Right lung (tissue), 10 donors: ENCODE data around the gene TGFBR3L. TPM values are rescaled to one million over a fixed set of nuclear protein-coding genes. Genes with fewer than 3 reads are reported as not detected.

Experiments used
- DNase-seq, 2 donors: peaks; one replicate each; pipeline ENCODE4 v3.0.0-alpha.2; 2013
- long read RNA-seq, 8 donors: transcript quantifications; one replicate each; lab custom pipeline, GENCODE V29; 2026
- polyA plus RNA-seq, 5 donors: library from polyadenylated mRNA; unstranded; fragments of 120-200 nt; gene quantifications; one replicate each; pipeline versions ENCODE4 v1.2.1 to v1.2.3, GENCODE V29; 2013; ENCODE audit warnings: inconsistent platforms in 1 of 5, low replicate concordance in 1 of 5; ENCODE audit not compliant: insufficient read length in 5 of 5, insufficient read depth in 1 of 5

TGFBR3L gene
- polyA plus RNA-seq = under 1 TPM in 2 of 5 donors, not detected in 3; 0.23 to 0.39 TPM
- long read RNA-seq, donor 1 = 0 reads
- long read RNA-seq, donor 2 = 0 reads
- long read RNA-seq, donor 3 = 0 reads
- long read RNA-seq, donor 4, partial matches to known transcripts = 0 of 1 reads
- long read RNA-seq, donor 4, other reads (novel, unspliced or antisense) = 0 of 1 reads
- long read RNA-seq, donor 5 = 0 reads
- long read RNA-seq, donor 6 = 0 reads
- long read RNA-seq, donor 7 = 0 reads
- long read RNA-seq, donor 8 = 0 reads

DNA sequence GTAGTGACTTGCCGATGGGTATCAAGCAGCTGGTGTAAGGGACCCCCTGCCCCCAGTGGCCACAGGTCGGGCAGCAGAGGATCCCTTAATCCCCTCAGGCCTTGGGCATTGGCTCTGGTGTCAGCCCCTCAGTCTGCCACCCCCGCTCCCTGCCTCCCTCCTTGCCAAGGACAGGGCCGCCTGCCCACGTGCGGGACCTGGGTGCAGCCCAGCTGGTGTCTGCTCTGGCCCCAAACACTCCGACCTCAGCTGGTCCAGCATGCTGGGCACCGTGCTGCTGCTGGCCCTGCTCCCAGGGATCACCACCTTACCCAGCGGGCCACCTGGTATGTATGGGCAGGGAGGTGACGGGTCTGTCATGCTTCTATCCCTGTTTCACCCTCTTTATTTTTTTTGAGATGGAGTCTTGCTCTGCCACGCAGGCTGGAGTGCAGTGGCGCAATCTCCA is at the start of gene TGFBR3L:
Gene TGFBR3L (plus strand): TSS at position 233 of the 448 bp plus-strand sequence.
- no peak for DNase-seq

DNA sequence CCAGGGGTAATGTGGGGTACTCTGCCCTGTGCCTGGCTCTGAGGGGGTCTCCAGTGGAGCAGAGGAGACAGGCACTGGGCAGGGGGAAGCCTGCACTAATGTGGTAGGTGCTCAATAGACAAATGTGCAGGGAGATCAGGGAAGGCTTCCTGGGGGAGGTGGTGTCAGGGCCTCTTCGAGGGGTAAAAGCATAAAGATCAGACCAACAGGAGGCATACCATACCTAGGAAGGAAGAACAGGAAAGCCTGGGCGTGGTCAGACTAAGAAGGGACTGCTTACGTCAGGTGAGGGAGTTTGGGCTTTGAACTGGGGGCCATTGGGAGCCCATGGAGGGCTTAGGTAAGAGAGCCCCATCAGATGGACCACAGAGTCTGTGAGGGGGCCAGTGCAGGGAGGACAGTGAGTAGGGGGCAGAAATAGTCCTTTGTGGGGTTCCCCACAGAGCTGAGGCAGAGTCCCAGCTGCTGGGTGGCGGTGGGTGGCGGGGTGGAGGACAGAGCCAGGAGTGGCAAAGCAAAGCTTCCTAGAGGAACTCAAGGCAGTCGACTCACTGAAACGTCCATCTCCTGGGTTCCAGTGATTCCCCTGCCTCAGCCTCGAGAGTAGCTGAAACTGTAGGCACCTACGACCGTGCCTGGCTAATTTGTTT is 49.2 kb upstream of the TGFBR3L start:
- no peak for DNase-seq

DNA sequence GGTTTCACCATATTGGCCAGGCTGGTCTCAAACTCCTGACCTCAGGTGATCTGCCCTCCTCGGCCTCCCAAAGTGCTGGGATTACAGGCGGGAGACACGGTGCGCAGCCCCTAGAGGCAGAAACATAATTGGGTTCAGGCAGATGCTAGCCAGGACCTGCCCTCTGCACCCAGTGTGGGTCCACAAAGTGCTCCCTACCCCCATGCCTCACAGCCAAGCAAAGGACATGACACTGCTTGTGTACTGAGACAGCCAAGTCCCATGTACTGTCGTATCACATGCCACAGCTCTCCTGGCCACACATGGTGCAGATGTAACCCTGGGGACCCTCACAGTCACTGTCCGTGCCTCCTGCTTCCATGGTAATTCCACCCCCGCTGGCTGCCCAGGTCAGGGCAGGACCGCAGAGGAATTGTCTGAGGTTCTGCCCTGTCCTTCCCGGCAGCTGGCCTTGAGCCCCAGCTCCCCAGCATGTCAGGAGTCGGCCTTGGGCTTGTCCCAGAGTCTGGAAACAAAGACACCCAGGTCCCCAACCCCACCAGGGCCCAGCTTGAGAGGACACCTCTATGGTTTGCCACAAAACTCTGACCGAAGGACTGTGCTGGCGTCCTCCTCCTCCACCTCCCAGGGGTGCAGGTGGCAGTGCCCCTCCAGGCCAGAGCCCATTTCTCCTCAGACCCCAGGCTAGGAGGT is 48.1 kb upstream of the TGFBR3L start:
- DNase-seq = no peak

DNA sequence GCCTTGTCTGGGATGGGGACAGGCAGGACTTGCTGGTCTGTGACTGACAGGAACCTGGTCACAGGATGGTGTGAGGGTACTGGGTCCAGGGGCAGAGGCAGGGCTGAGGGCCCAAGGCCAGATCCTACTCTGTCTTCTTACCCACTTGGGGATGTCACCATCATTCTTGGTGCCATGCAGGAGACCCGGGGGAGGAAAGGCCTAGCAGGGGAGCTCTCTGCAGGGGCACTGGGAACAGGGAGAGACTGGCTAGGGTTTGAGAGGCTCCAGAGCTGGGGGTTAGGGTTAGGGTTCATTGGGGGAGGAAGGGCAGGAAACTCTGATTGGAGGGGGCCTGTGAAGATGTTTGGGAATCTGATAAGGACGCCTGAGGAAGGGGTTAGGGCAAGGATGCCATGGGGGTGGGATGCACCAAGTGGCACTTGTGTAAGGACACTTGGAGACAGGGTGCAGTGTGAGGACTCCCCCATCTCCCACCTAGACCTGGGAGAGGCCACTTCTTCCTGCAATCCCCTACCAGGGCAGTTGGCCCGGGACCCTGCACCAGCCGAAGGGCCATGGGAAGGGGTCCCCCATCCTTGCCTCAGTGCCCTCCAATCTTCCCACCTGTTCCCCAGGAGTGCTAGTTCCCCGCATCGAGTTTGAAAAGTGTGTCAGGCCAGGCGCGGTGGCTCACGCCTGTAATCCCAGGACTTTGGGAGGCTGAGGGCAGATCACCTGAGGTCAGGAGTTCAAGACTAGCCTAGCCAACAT is 47.4 kb upstream of the TGFBR3L start:
- no peak for DNase-seq

- no peak for DNase-seq
These were observed 46.3 kb upstream of the TGFBR3L start for GRCh38 chr19:7868326-7868670.

DNA sequence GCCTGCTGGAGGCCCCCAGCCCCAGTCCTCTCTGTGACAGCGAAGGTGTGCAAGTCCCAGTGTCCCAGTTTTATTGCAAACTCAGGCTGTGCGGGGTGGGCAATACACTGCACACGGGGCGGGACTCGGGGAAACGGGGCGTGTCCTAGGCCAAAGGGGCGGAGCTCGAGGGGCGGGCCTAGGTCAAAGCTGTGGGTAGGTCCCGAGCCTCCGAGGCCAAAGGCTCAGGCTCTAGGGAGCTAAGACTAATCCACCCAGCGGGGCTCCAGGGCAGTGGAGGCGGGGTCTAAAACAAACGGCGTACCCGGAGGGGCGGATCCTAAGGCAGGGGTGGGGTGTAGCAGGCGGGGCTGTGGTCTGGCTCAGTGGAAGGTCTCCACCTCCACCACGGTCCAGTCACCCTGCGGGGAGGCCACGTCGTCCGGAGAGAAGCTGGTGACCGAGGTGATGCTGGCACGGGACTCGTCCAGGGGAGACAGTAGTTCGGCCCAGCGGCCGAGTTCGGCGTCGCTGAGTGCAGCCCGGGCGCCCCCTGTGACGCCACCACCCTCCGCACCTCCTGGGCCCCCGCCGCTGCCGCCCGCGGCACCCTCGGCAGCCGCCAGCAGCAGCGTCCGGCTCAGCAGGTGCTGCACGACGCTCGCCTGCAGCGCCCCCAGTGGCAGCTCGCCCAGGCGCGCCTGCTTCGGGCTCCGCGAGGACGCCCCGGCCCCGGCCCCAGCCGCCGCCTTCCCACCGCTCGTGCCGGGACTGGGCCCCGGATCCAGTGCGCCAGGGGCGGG is 45.8 kb upstream of the TGFBR3L start:
- peak in 1 of 2 donors; percentile 62 for DNase-seq

- no peak for DNase-seq
These were observed 45.1 kb upstream of the TGFBR3L start for GRCh38 chr19:7869453-7869909.

DNA sequence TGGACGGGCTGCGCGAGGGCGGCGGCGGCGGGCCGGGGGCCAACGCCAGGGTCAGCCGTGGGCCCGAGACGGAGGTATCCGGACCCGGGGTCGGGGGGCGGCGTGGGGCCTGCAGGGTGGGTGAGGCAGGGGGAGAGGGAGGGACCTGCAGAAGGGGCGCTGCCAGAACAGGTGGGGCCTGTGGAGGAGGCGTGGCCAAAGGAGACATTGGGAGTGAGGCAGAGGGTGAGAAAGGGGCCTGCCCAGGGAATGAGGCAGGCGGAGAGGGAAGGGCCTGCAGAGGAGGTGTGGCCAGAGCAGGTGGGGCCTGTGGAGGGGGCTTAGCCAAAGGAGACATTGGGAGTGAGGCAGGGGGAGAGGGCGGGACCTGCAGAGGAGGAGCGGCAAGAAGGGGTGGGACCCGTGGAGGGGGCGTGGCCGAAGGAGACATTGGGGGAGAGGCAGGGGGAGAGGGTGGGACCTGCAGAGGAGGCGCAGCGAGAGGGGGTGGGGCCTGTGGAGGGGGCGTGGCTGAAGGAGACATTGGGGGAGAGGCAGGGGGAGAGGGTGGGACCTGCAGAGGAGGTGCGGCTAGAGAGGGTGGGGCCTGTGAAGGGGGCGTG is 44.6 kb upstream of the TGFBR3L start:
- no peak for DNase-seq

- no peak for DNase-seq
These were observed 43.8 kb upstream of the TGFBR3L start for GRCh38 chr19:7870571-7871436.

DNA sequence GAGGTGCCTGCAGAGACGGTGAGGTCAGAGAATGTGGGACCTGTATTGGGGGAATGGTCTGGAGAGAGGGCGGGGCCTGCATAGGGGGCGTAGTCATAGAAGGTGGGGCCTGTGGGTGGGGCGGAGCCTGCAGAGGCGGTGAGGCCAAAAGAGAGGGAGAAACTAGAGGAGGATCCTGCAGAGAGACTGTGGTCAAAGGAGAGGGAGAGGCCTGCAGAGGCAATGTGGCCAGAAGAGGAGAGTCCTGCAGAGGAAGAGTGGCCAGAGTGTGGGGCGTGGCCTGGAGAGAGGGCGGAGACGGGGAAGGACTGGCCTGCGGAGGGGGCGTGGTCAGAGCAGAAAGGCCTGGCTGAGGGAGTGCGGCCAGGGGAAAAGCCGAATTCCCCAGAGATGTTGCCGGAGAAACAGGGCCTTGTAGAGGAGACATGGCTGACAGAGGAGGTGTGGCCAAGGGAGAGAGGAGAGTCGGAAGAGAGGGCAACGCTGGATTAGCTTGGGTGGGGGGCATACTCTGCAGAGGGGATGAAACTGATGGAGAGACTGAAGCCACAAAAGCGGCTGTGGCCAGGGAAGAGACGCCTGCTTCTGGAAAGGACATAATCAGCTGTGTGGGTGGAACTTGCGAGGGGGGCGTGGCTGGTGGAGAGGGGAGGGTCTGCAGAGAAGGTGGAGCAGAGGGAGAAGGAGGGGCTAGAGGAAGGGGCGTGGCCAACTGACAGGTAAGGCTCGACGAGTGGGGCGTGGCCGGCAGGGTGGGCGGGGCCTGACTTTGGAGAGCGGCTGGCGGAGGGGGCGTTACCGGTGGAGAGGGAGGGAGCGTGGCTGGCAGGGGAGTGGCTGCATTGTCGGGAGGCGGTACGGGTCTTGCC is 43.0 kb upstream of the TGFBR3L start:
- peak; percentile 70 for DNase-seq

DNA sequence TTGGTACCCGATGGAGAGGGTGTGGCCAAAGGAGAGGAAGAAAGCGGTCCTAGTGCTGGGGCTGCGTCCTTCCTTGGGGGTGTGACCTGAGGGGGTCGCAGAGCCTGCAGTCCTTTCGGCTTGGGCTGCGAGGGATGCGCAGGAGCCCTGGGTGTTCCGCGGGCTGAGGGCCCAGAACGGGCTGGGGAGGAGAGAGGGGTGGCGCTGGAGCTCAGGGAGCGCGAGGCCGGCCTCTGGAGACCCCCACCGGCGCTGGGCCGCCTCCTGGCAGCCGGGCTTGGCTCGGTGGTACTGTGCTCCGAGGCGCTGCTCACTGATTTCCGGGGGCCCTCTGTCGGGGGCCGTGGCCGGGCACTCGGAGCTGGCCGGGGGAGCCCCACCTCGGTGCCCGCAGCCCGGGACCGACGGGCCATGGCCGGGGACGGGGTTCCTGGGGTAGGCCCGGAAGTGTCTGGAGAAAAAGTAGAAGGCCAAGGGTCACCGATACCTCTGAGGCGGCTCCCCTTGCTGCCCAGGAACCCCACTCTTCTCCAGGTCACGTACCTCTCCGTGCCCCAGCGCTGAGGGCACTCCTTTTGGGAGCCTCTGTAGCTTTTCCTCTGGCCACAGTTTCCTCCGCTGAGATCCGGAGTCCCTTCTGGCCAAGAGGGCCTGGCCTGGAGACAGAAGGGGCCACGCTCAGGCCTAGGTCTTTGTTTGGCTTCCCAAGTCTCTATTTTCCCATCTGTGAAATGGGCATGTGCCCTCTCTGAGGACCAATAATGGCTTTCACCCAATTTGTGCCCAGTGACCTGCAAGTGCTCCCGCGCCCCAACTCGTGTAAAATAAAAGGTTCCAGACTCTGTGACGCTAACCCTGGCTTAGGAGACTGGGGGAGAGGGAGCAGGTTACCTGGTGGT is 42.1 kb upstream of the TGFBR3L start:
- DNase-seq = no peak

- DNase-seq = no peak
These were observed 41.1 kb upstream of the TGFBR3L start for GRCh38 chr19:7873304-7874075.

GRCh38 chr19:7874076-7874896 is 40.3 kb upstream of the TGFBR3L start, which contains the start of gene PRR36:
TSS of gene PRR36 (minus strand) at chr19:7874390. CDS start at chr19:7873689, 701 bp downstream.
- peak in 1 of 2 donors; percentile 55 for DNase-seq

DNA sequence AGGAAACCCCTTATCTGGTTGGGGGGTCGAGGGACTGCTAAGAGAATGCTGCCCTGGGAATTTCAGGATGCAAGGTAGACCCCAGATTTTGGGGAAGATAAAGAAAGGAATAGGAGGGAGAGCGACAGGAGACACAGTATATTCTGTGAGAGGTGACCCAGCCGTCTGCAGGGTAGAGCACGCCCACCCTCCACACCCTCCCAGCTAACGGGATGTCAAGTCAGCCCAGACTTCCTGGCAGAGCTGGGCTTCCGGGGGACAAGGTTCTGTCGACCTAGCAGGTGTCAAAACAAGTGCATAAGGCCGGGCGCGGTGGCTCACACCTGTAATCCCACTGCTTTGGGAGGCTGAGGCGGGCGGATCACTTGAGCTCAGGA is 39.7 kb upstream of the TGFBR3L start:
- no peak for DNase-seq

GRCh38 chr19:7877249-7877836 is 37.3 kb upstream of the TGFBR3L start:
- no peak for DNase-seq
